B cell (primary cell): ENCODE results near the gene SLC25A21.

Experiments
- CTCF ChIP-seq: fragments of 200-600 bp; IDR thresholded peaks from one replicate; pipeline ENCODE4 v1.8.0; 2022; ENCODE audit warnings: antibody characterized with exemption, mild to moderate bottlenecking
- EZH2 ChIP-seq: IDR thresholded peaks from 2 replicates; pipeline ENCODE4 v1.6.1; 2012; ENCODE audit warnings: borderline replicate concordance, low read depth, mild to moderate bottlenecking, moderate library complexity, low read length; ENCODE audit not compliant: insufficient read depth, poor library complexity, severe bottlenecking

- TF ChIP-seq CTCF (no peak), EZH2 (no peak)
These were observed 497.7 kb downstream of the SLC25A21 start for GRCh38 chr14:36674659-36675058.
